ENCODE results near the gene TMEFF2. TPM values are rescaled to one million over a fixed set of nuclear protein-coding genes. Genes with fewer than 3 reads are reported as not detected.

Gene TMEFF2
- total and polyA plus RNA-seq, 10 of the 15 experiments (the other 5 are each of a cell fraction or from before 2014, with no cell fraction given), result not detected

DNA sequence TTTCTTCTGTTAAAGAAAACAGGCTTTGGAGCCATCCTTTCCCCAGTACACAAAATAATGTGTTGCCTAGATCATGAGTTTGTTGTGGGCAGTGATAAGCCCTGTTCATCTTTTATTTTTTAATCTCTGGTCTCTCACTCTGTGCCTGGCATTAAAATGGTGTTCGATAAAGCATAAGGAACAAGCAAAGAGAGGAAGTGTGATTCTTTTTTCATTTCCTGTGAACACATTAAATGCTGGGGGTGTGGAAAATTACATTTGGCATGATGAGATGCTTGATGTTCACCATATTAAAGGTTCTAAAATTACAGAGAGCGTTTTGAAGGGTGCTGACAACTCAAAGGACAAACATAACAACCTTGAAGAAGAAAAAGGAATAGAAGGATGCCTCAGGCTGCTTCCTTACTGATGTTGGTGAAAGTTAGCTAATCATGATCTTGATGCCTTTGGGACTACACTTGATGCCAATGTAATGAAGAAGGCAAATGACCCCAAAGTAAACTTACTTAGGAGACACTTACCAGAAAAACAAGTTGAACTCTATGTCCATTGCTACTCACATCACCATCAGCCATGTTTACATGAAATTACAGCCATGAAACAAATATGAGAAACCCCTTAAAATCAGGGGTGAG lies 33.0 kb downstream of the TMEFF2 start:
- H3K27me3 ChIP-seq (replicated peaks in 1 of 2; ENCODE audit: control insufficient read depth in 2 of 2, insufficient read depth in 2 of 2, low read length in 1 of 2), result peaks cover 0 to 2% of the 10 kb centered on the region in 2 experiments; a peak in 1 of 4 replicates
- no peaks in the 10 kb centered on the region for H3K9me3 ChIP-seq (replicated peaks; ENCODE audit: control insufficient read depth, insufficient read depth, low read length)
- H4K20me1 ChIP-seq (ENCODE audit: control insufficient read depth, insufficient read depth), result no peaks in the 10 kb centered on the region
- H2AFZ ChIP-seq (ENCODE audit: control insufficient read depth, low read depth, low read length), result no peak overlapping the region
- H3K9ac ChIP-seq (ENCODE audit: control insufficient read depth, insufficient read depth, low read length), result no peak overlapping the region
- H3K79me2 ChIP-seq (ENCODE audit: control insufficient read depth, insufficient read depth, low read length), result no peaks in the 10 kb centered on the region
- RAD21 ChIA-PET (ENCODE audit: unreplicated experiment), result interaction anchor here (0.6 to 7.1 kb wide), 46 partner anchors 12 to 608 kb away, joined by 3 to 222 read pairs (median 4); partner anchors contain the start of gene CAVIN2
- no peaks in the 10 kb centered on the region for H3K36me3 ChIP-seq (ENCODE audit: control insufficient read depth in 2 of 2, insufficient read depth in 2 of 2, low read length in 1 of 2)
- CTCF ChIA-PET, result interaction anchor here (0.6 to 10.8 kb wide), 92 partner anchors 9 to 1110 kb away, joined by 3 to 289 read pairs (median 5); partner anchors contain the start of gene CAVIN2
- TF ChIP-seq NR2C1 (IDR thresholded peaks at IDR 0.05), result no peak
- TF ChIP-seq, protein P1, sequence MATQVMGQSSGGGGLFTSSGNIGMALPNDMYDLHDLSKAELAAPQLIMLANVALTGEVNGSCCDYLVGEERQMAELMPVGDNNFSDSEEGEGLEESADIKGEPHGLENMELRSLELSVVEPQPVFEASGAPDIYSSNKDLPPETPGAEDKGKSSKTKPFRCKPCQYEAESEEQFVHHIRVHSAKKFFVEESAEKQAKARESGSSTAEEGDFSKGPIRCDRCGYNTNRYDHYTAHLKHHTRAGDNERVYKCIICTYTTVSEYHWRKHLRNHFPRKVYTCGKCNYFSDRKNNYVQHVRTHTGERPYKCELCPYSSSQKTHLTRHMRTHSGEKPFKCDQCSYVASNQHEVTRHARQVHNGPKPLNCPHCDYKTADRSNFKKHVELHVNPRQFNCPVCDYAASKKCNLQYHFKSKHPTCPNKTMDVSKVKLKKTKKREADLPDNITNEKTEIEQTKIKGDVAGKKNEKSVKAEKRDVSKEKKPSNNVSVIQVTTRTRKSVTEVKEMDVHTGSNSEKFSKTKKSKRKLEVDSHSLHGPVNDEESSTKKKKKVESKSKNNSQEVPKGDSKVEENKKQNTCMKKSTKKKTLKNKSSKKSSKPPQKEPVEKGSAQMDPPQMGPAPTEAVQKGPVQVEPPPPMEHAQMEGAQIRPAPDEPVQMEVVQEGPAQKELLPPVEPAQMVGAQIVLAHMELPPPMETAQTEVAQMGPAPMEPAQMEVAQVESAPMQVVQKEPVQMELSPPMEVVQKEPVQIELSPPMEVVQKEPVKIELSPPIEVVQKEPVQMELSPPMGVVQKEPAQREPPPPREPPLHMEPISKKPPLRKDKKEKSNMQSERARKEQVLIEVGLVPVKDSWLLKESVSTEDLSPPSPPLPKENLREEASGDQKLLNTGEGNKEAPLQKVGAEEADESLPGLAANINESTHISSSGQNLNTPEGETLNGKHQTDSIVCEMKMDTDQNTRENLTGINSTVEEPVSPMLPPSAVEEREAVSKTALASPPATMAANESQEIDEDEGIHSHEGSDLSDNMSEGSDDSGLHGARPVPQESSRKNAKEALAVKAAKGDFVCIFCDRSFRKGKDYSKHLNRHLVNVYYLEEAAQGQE (IDR thresholded peaks at IDR 0.05; ENCODE audit: low read depth, low read length), result no peak
- no peak for TF ChIP-seq GABPA (IDR thresholded peaks at IDR 0.05; ENCODE audit: low read depth)
- TF ChIP-seq NR2C2 (IDR thresholded peaks at IDR 0.05; ENCODE audit: borderline replicate concordance, control insufficient read depth, insufficient read length, low read depth), result no peak
- no peak for TF ChIP-seq ETV6 (conservative IDR thresholded peaks at IDR 0.05 in 1 of 2, IDR thresholded peaks at IDR 0.05 in 1 of 2; ENCODE audit: borderline replicate concordance in 1 of 2, low read depth in 1 of 2)
- TF ChIP-seq, protein P2, sequence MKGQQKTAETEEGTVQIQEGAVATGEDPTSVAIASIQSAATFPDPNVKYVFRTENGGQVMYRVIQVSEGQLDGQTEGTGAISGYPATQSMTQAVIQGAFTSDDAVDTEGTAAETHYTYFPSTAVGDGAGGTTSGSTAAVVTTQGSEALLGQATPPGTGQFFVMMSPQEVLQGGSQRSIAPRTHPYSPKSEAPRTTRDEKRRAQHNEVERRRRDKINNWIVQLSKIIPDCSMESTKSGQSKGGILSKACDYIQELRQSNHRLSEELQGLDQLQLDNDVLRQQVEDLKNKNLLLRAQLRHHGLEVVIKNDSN (IDR thresholded peaks at IDR 0.05; ENCODE audit: borderline replicate concordance, extremely low read length, insufficient read depth, low read depth, low read length), result no peak
- TF ChIP-seq CBFB (IDR thresholded peaks at IDR 0.05; ENCODE audit: low read depth), result no peak
- TF ChIP-seq MTA3 (IDR thresholded peaks at IDR 0.05; ENCODE audit: borderline replicate concordance, low read length), result no peak
- no peak for TF ChIP-seq HCFC1 (IDR thresholded peaks at IDR 0.05; ENCODE audit: low read length)
- TF ChIP-seq, protein P3, sequence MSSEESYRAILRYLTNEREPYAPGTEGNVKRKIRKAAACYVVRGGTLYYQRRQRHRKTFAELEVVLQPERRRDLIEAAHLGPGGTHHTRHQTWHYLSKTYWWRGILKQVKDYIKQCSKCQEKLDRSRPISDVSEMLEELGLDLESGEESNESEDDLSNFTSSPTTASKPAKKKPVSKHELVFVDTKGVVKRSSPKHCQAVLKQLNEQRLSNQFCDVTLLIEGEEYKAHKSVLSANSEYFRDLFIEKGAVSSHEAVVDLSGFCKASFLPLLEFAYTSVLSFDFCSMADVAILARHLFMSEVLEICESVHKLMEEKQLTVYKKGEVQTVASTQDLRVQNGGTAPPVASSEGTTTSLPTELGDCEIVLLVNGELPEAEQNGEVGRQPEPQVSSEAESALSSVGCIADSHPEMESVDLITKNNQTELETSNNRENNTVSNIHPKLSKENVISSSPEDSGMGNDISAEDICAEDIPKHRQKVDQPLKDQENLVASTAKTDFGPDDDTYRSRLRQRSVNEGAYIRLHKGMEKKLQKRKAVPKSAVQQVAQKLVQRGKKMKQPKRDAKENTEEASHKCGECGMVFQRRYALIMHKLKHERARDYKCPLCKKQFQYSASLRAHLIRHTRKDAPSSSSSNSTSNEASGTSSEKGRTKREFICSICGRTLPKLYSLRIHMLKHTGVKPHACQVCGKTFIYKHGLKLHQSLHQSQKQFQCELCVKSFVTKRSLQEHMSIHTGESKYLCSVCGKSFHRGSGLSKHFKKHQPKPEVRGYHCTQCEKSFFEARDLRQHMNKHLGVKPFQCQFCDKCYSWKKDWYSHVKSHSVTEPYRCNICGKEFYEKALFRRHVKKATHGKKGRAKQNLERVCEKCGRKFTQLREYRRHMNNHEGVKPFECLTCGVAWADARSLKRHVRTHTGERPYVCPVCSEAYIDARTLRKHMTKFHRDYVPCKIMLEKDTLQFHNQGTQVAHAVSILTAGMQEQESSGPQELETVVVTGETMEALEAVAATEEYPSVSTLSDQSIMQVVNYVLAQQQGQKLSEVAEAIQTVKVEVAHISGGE (CRISPR knock-in tag; IDR thresholded peaks at IDR 0.05), result no peak
- TF ChIP-seq SMAD5 (IDR thresholded peaks at IDR 0.05; ENCODE audit: low read depth), result no peak
- no peak for DNase-seq (ENCODE audit: low read depth, low spot score)
- H3K27ac ChIP-seq (ENCODE audit: control insufficient read depth, insufficient read depth), result no peak overlapping the region
- no TSS peak for BruUV-seq (replicated peaks)
- SMC1A ChIA-PET (ENCODE audit: uncharacterized antibody, unreplicated experiment), result interaction anchor here (0.7 to 5.8 kb wide), 69 partner anchors 9 to 1110 kb away, joined by 3 to 244 read pairs (median 4); partner anchors contain the start of gene CAVIN2
- ATAC-seq, result no peak
- H3K4me1 ChIP-seq (ENCODE audit: control insufficient read depth, insufficient read depth, low read length), result no peaks in the 10 kb centered on the region
- in situ Hi-C loops (cut with MboI) (loop anchor here (5.0 kb wide), 3 partner anchors 294 to 609 kb away; no protein-coding TSS in a partner anchor), intact Hi-C loops (cut with micrococcal nuclease; ENCODE audit: unreplicated experiment) (loop anchor here (1.0 to 10.0 kb wide), 6 partner anchors 109 to 606 kb away; no protein-coding TSS in a partner anchor)
- WGBS (ENCODE audit: insufficient coverage, insufficient replicate concordance, low lambda C conversion rate, missing lambda C conversion rate), result 0% methylated on average over 2 of the region's 2 CpGs
- POLR2A ChIA-PET, result interaction anchor here (0.9 to 1.1 kb wide), 3 partner anchors 290 to 350 kb away, joined by 3 read pairs; no protein-coding TSS in a partner anchor
- no peak overlapping the region for H3K4me3 ChIP-seq
- FAIRE-seq, result no peak
- no peak overlapping the region for H3K4me2 ChIP-seq (ENCODE audit: control insufficient read depth, insufficient read depth)
